Measurements from ENCODE around the gene TIMM8B. TPM values are rescaled to one million over a fixed set of nuclear protein-coding genes. Genes with fewer than 3 reads are reported as not detected.

TIMM8B gene
- total and polyA plus RNA-seq, 9 of the 15 experiments (the other 6 are each of a cell fraction or from before 2014, with no cell fraction given), result 95.8 to 338 (median 145) TPM

GRCh38 chr11:112050721-112051120 is 35.8 kb downstream of the TIMM8B start:
- H4K20me1 ChIP-seq (replicated peaks; ENCODE audit: control insufficient read depth, insufficient read depth, low read length), result no peaks in the 10 kb centered on the region
- no peak overlapping the region for H3K9ac ChIP-seq (ENCODE audit: insufficient read depth in 1 of 2, low read depth in 2 of 2, low read length in 2 of 2)
- peaks cover 85% of the 10 kb centered on the region for H3K36me3 ChIP-seq (ENCODE audit: control insufficient read depth, insufficient read depth, low read length)
- FAIRE-seq, result no peak
- H3K4me3 ChIP-seq, result no peak overlapping the region
- H3K79me2 ChIP-seq (ENCODE audit: control insufficient read depth, insufficient read depth, low read length), result peaks cover 33% of the 10 kb centered on the region
- no peaks in the 10 kb centered on the region for H3K27me3 ChIP-seq (ENCODE audit: control insufficient read depth in 2 of 2, insufficient read depth in 2 of 2, low read length in 2 of 2)
- POLR2A ChIA-PET, result no interaction called here
- H3K27ac ChIP-seq (ENCODE audit: extremely low read depth, low read depth, low read length), result no peak overlapping the region
- no peaks in the 10 kb centered on the region for H3K9me3 ChIP-seq (replicated peaks; ENCODE audit: control insufficient read depth, insufficient read depth, low read depth, low read length)
- no peak overlapping the region for H3K4me2 ChIP-seq (ENCODE audit: insufficient read depth, low read length)
- ATAC-seq, result no peak
- no peaks in the 10 kb centered on the region for H3K4me1 ChIP-seq (replicated peaks in 1 of 2; ENCODE audit: control insufficient read depth in 2 of 2, insufficient read depth in 2 of 2, low read length in 2 of 2)
- CTCF ChIA-PET (ENCODE audit: low intra/inter-chr PET ratio), result no interaction called here
- no peaks in the 10 kb centered on the region for H3K9me1 ChIP-seq (ENCODE audit: control insufficient read depth, insufficient read depth, low read length)
- DNase-seq (ENCODE audit: extremely low read depth in 1 of 4, low spot score in 3 of 4), result no peak
- no peak overlapping the region for H2AFZ ChIP-seq (ENCODE audit: low read depth, low read length)
- no TSS peak for BruUV-seq (replicated peaks)
- intact Hi-C loops (cut with micrococcal nuclease), result no loop called here
- WGBS (ENCODE audit: insufficient coverage, low coverage, missing lambda C conversion rate), result 83% methylated on average over 3 of the region's 3 CpGs
- in situ Hi-C loops (cut with MboI), result no loop called here
- TF ChIP-seq SUPT5H (IDR thresholded peaks at IDR 0.05) (no peak), EHMT2 (IDR thresholded peaks at IDR 0.05) (no peak), ZKSCAN1 (IDR thresholded peaks at IDR 0.05; ENCODE audit: low read depth, low read length) (no peak), GTF3C2 (IDR thresholded peaks at IDR 0.05; ENCODE audit: borderline replicate concordance, extremely low read depth, insufficient read length) (no peak), POLR2G (IDR thresholded peaks at IDR 0.05; ENCODE audit: low read depth, low read length) (no peak), HNRNPL (IDR thresholded peaks at IDR 0.05; ENCODE audit: low read depth, low read length) (no peak), COPS2 (conservative IDR thresholded peaks at IDR 0.05) (no peak), KHSRP (IDR thresholded peaks at IDR 0.05) (no peak)
